PC-3 (cell line): Measurements from ENCODE around the gene ARHGDIB. TPM values are rescaled to one million over a fixed set of nuclear protein-coding genes. Genes with fewer than 3 reads are reported as not detected.

Experiments
- ATAC-seq: fragments of 200-7000 bp; cut with Tn5 transposase; 2 replicates; pipeline ENCODE4 v1.9.1; 2020; ENCODE audit warnings: mild to moderate bottlenecking, moderate library complexity
- BruUV-seq: library from RNA; stranded (reverse); fragments of 400-500 nt; replicated peaks from 2 replicates; lab custom pipeline; 2021; lab: Mats Ljungman, UMichigan
- CTCF ChIA-PET: fragments of 300-600 bp; sonication (Branson Sonifier 250); formaldehyde crosslinking; loops from one replicate; lab custom pipeline; 2022; ENCODE audit warnings: antibody characterized with exemption; lab: Charles Lee
- POLR2A ChIA-PET: fragments of 300-600 bp; sonication (Branson Sonifier 250); formaldehyde crosslinking; loops from one replicate; lab custom pipeline; 2022; ENCODE audit warnings: antibody characterized with exemption; ENCODE audit not compliant: unreplicated experiment; lab: Charles Lee
- DNase-seq: peaks from one replicate; pipeline ENCODE4 v3.0.0-alpha.2; 2015
- H2AFZ ChIP-seq: fragments of 300-600 bp; sonication (generic); 2 replicates; pipeline ENCODE4 v1.6.0; 2016; ENCODE audit warnings: antibody characterized with exemption, low read length
- H3F3A ChIP-seq: fragments of 300-600 bp; sonication (generic); one replicate; pipeline ENCODE4 v1.6.0; 2017; ENCODE audit warnings: antibody characterized with exemption, low read length, control low read depth, mild to moderate bottlenecking; ENCODE audit not compliant: unreplicated experiment
- H3K27ac ChIP-seq: fragments of 300-600 bp; sonication (generic); 2 replicates; pipeline ENCODE4 v1.5.1; 2016; ENCODE audit warnings: mild to moderate bottlenecking, low read length
- H3K27me3 ChIP-seq: fragments of 300-600 bp; sonication (generic); 2 replicates; pipeline ENCODE4 v1.6.1; 2016; ENCODE audit warnings: low read length, mixed read lengths
- H3K36me3 ChIP-seq: fragments of 300-600 bp; sonication (generic); 2 replicates; pipeline ENCODE4 v1.6.1; 2016; ENCODE audit warnings: low read depth, mixed run types, low read length, mixed read lengths
- H3K4me1 ChIP-seq: fragments of 300-600 bp; sonication (generic); 2 replicates; pipeline ENCODE4 v1.5.1; 2016; ENCODE audit warnings: low read length; ENCODE audit not compliant: insufficient read depth
- H3K4me2 ChIP-seq: fragments of 300-600 bp; sonication (generic); 2 replicates; pipeline ENCODE4 v1.6.0; 2016; ENCODE audit warnings: low read length
- H3K4me3 ChIP-seq: fragments of 300-600 bp; sonication (generic); 2 replicates; pipeline ENCODE4 v1.5.1; 2016; ENCODE audit warnings: mild to moderate bottlenecking, low read length, mixed read lengths
- H3K79me2 ChIP-seq: fragments of 300-600 bp; sonication (generic); 2 replicates; pipeline ENCODE4 v1.6.1; 2017; ENCODE audit warnings: low read length, mixed read lengths
- H3K9ac ChIP-seq: fragments of 300-600 bp; sonication (generic); 2 replicates; pipeline ENCODE4 v1.6.0; 2016; ENCODE audit warnings: mild to moderate bottlenecking, low read length
- H3K9me2 ChIP-seq: fragments of 300-600 bp; sonication (generic); replicated peaks from 2 replicates; pipeline ENCODE4 v1.6.1; 2016; ENCODE audit warnings: mixed run types, low read length, mixed read lengths
- H3K9me3 ChIP-seq: fragments of 300-600 bp; sonication (generic); 2 replicates; pipeline ENCODE4 v1.6.1; 2016; ENCODE audit warnings: low read length, mixed read lengths
- H4K20me1 ChIP-seq: fragments of 300-600 bp; sonication (generic); 2 replicates; pipeline ENCODE4 v1.6.1; 2016; ENCODE audit warnings: low read length, mixed read lengths
- EZH2 ChIP-seq: fragments of 300-600 bp; sonication (generic); IDR thresholded peaks from one replicate; pipeline ENCODE4 v1.6.1; 2017; ENCODE audit warnings: antibody characterized with exemption, mild to moderate bottlenecking, low read length; ENCODE audit not compliant: unreplicated experiment
- EZH2phosphoT487 ChIP-seq: fragments of 300-600 bp; sonication (generic); IDR thresholded peaks from 2 replicates; pipeline ENCODE4 v1.6.1; 2018; ENCODE audit warnings: mild to moderate bottlenecking, antibody characterized with exemption, low read length, borderline replicate concordance
- intact Hi-C: fragments of 100-400 bp; cut with micrococcal nuclease; formaldehyde crosslinking; loops from 2 replicates; pipeline ENCODE4 v1.9.0; 2023
- total RNA-seq: library from RNA; depleted of rRNA; stranded (reverse); fragments of >200 nt; gene quantifications from 2 replicates; pipeline ENCODE4 v1.2.3, GENCODE V29; 2014
- TF ChIP-seq, protein P1 (sequence below): fragments of 300-600 bp; sonication (generic); conservative IDR thresholded peaks from 2 replicates; pipeline ENCODE4 v1.5.1; 2017; ENCODE audit warnings: antibody characterized with exemption, low read depth, mild to moderate bottlenecking, low read length

ARHGDIB gene
- total RNA-seq, 1 experiment from 2014 or later = 10.4 TPM

DNA sequence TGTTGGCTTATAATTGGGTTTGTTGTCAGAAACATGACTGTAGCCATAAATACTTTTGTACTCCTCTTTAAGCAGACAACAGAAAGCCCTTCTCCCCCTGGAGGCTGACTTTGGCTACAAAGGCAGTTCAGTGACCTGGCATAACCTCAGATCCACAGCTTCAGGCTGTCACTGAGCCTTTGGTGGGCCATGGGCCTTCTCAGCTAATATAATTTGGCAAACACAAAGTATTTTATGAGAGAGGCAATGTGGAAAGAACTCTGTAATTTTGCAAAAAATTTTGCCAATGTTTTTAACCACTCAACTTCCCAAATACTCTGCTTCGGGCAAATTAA is 60.2 kb downstream of the ARHGDIB start:
- ChIA-PET POLR2A (no interaction called here), CTCF (no interaction called here)
- no peak overlapping the region for H3K4me2 ChIP-seq
- no peak for ATAC-seq
- no peak overlapping the region for H2AFZ ChIP-seq
- H3K27ac ChIP-seq = no peak overlapping the region
- H3K36me3 ChIP-seq = no peaks in the 10 kb centered on the region
- TF ChIP-seq EZH2 = no peak
- TF ChIP-seq, protein P1, sequence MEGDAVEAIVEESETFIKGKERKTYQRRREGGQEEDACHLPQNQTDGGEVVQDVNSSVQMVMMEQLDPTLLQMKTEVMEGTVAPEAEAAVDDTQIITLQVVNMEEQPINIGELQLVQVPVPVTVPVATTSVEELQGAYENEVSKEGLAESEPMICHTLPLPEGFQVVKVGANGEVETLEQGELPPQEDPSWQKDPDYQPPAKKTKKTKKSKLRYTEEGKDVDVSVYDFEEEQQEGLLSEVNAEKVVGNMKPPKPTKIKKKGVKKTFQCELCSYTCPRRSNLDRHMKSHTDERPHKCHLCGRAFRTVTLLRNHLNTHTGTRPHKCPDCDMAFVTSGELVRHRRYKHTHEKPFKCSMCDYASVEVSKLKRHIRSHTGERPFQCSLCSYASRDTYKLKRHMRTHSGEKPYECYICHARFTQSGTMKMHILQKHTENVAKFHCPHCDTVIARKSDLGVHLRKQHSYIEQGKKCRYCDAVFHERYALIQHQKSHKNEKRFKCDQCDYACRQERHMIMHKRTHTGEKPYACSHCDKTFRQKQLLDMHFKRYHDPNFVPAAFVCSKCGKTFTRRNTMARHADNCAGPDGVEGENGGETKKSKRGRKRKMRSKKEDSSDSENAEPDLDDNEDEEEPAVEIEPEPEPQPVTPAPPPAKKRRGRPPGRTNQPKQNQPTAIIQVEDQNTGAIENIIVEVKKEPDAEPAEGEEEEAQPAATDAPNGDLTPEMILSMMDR = 0 out of 2 replicates have a peak, but pooled peaks have one; percentile 9
- no peak overlapping the region for H3K4me3 ChIP-seq
- no peaks in the 10 kb centered on the region for H3F3A ChIP-seq
- H3K79me2 ChIP-seq = no peaks in the 10 kb centered on the region
- H3K27me3 ChIP-seq = no peaks in the 10 kb centered on the region
- intact Hi-C loops = no loop called here
- peak; percentile 1 for DNase-seq
- no TSS peak for BruUV-seq
- no peaks in the 10 kb centered on the region for H4K20me1 ChIP-seq
- H3K9me3 ChIP-seq = no peaks in the 10 kb centered on the region
- no peaks in the 10 kb centered on the region for H3K4me1 ChIP-seq
- no peak overlapping the region for H3K9ac ChIP-seq
- H3K9me2 ChIP-seq = no peaks in the 10 kb centered on the region

- no TSS peak for BruUV-seq
Measured at GRCh38 chr12:14900521-14901227, 60.7 kb downstream of the ARHGDIB start.

More at GRCh38 chr12:14900521-14901227, 60.7 kb downstream of the ARHGDIB start:
- Histone ChIP-seq H3K9ac (no peak overlapping the region), H4K20me1 (no peaks in the 10 kb centered on the region), H3K27me3 (no peaks in the 10 kb centered on the region), H3K9me3 (no peaks in the 10 kb centered on the region), H3K4me2 (no peak overlapping the region), H3K36me3 (no peaks in the 10 kb centered on the region), H3K9me2 (no peaks in the 10 kb centered on the region), H3K4me3 (no peak overlapping the region), H3K4me1 (no peaks in the 10 kb centered on the region), H3K79me2 (no peaks in the 10 kb centered on the region), H2AFZ (no peak overlapping the region), H3K27ac (no peak overlapping the region), H3F3A (no peaks in the 10 kb centered on the region)
- ATAC-seq (no peak), DNase-seq (no peak)
- ChIA-PET CTCF (interaction anchor here (0.6 kb wide), 1 partner anchor 95 kb away, joined by 8 read pairs; no protein-coding TSS in a partner anchor), POLR2A (no interaction called here)
- TF ChIP-seq, protein P1 = no peak
- TF ChIP-seq EZH2phosphoT487 (no peak), EZH2 (no peak)
- intact Hi-C loops = no loop called here
